NCI-H748 treated with DMSO at 0.1 percent for 48 hours (cell line): ENCODE results near the gene FARP1.
"Not testable (repeated sequence)": the region's sequence is repeated elsewhere in the genome, so short reads cannot be mapped to it uniquely, and the experiment has no call there.

Source experiments
- DNase-seq: peaks from one replicate; lab custom pipeline; 2025; lab: John Stamatoyannopoulos, UW

FARP1 gene

GRCh38 chr13:98225036-98225940 is 82.4 kb downstream of the FARP1 start:
- no peak for DNase-seq

GRCh38 chr13:98226496-98226895 is 83.6 kb downstream of the FARP1 start:
- no peak for DNase-seq

- DNase-seq: no peak
Observed at GRCh38 chr13:98228661-98229341, 85.9 kb downstream of the FARP1 start.

GRCh38 chr13:98230762-98231161 is 87.9 kb downstream of the FARP1 start:
- not testable (repeated sequence) for DNase-seq

GRCh38 chr13:98232456-98232855 is 89.6 kb downstream of the FARP1 start:
- DNase-seq: no peak

- no peak for DNase-seq
Observed at GRCh38 chr13:98233127-98233526, 90.2 kb downstream of the FARP1 start.

- no peak for DNase-seq
Observed at GRCh38 chr13:98234348-98234747, 91.5 kb downstream of the FARP1 start.

GRCh38 chr13:98236197-98236596 is 93.3 kb downstream of the FARP1 start:
- DNase-seq: no peak

GRCh38 chr13:98237331-98237730 is 94.4 kb downstream of the FARP1 start:
- DNase-seq: no peak

- DNase-seq: peak; percentile 19
Observed at GRCh38 chr13:98239162-98240076, 96.5 kb downstream of the FARP1 start.

GRCh38 chr13:98240135-98240534 is 97.2 kb downstream of the FARP1 start:
- DNase-seq: no peak

- no peak for DNase-seq
Observed at GRCh38 chr13:98240974-98241373, 98.1 kb downstream of the FARP1 start.

- DNase-seq: no peak
Observed at GRCh38 chr13:98241976-98242375, 99.1 kb downstream of the FARP1 start.

- no peak for DNase-seq
Observed at GRCh38 chr13:98242403-98242802, 99.5 kb downstream of the FARP1 start.

GRCh38 chr13:98243929-98244272 is 101.0 kb downstream of the FARP1 start:
- no peak for DNase-seq

GRCh38 chr13:98246538-98247172 is 103.8 kb downstream of the FARP1 start:
- DNase-seq: no peak

- no peak for DNase-seq
Observed at GRCh38 chr13:98251708-98252107, 108.8 kb downstream of the FARP1 start.

GRCh38 chr13:98252931-98253470 is 110.1 kb downstream of the FARP1 start:
- DNase-seq: no peak

GRCh38 chr13:98253526-98253925 is 110.6 kb downstream of the FARP1 start:
- no peak for DNase-seq

GRCh38 chr13:98254513-98254912 is 111.6 kb downstream of the FARP1 start:
- DNase-seq: no peak

GRCh38 chr13:98258226-98258625 is 115.3 kb downstream of the FARP1 start:
- DNase-seq: no peak
